HepG2 (cell line): ENCODE results near the gene PSENEN. TPM values are rescaled to one million over a fixed set of nuclear protein-coding genes. Genes with fewer than 3 reads are reported as not detected.

ENCODE experiments used
- ATF4 ChIP-seq, 2 experiments: fragments of 450-650 bp in 1 of 2; sonication (generic) in 1 of 2; formaldehyde crosslinking; IDR thresholded peaks; 2 replicates each; pipeline versions ENCODE4 v1.5.0 to v1.8.0; 2020 to 2022; ENCODE audit warnings: mild to moderate bottlenecking in 1 of 2, missing genetic modification reagents in 1 of 2
- ATF7-NPFF ChIP-seq: sonication (generic); formaldehyde crosslinking; IDR thresholded peaks from 2 replicates; pipeline ENCODE4 v1.8.1; 2023; ENCODE audit warnings: mild to moderate bottlenecking, low read depth, missing genetic modification reagents, moderate library complexity
- CENPBD1 ChIP-seq: sonication (generic); formaldehyde crosslinking; IDR thresholded peaks from 2 replicates; pipeline ENCODE4 v1.8.0; 2022; ENCODE audit warnings: missing genetic modification reagents, low read depth, mild to moderate bottlenecking, borderline replicate concordance
- CHD4 ChIP-seq: fragments of 200-600 bp; sonication (generic); IDR thresholded peaks from 2 replicates; pipeline ENCODE4 v1.7.0; 2017; ENCODE audit warnings: mild to moderate bottlenecking, low read length, borderline replicate concordance
- ERF ChIP-seq: IDR thresholded peaks from 2 replicates; pipeline ENCODE4 v1.6.1; 2018; ENCODE audit warnings: missing biosample characterization, missing genetic modification reagents
- FOXK1 ChIP-seq: sonication (generic); formaldehyde crosslinking; IDR thresholded peaks from 2 replicates; pipeline ENCODE4 v1.4.0; 2020; ENCODE audit warnings: low read depth, missing genetic modification reagents, borderline replicate concordance
- HNRNPK ChIP-seq: fragments of 200-400 bp; formaldehyde crosslinking; IDR thresholded peaks from 2 replicates; pipeline ENCODE4 v1.6.1; 2018; ENCODE audit warnings: low read length, low read depth, moderate library complexity, mild to moderate bottlenecking; ENCODE audit not compliant: poor library complexity, severe bottlenecking
- MAZ ChIP-seq, 2 experiments: sonication (generic) in 1 of 2; formaldehyde crosslinking in 1 of 2; IDR thresholded peaks; 2 replicates each; pipeline versions ENCODE4 v1.5.0 to v1.6.1; 2012 to 2020; ENCODE audit warnings: low read depth in 2 of 2, mild to moderate bottlenecking in 2 of 2, borderline replicate concordance in 1 of 2, improper control_type of control experiment in 1 of 2, low read length in 1 of 2, missing genetic modification reagents in 1 of 2, moderate library complexity in 1 of 2
- NCOA1 ChIP-seq: sonication (generic); formaldehyde crosslinking; IDR thresholded peaks from 2 replicates; pipeline ENCODE4 v1.9.0; 2021; ENCODE audit warnings: missing genetic modification reagents
- NR2F1 ChIP-seq, 2 experiments: fragments of 450-650 bp in 1 of 2; formaldehyde crosslinking in 1 of 2; IDR thresholded peaks; 2 replicates each; pipeline versions ENCODE4 v1.5.0 to v1.6.1; 2016 to 2020; ENCODE audit warnings: mild to moderate bottlenecking in 1 of 2, missing compliant biosample characterization in 1 of 2, missing genetic modification reagents in 1 of 2, moderate library complexity in 1 of 2
- PHB2 ChIP-seq: fragments of 450-650 bp; IDR thresholded peaks from 2 replicates; pipeline ENCODE4 v1.6.1; 2018; ENCODE audit not compliant: partially characterized antibody
- PLRG1 ChIP-seq: fragments of 450-650 bp; conservative IDR thresholded peaks from 2 replicates; pipeline ENCODE4 v1.6.1; 2016
- RELA ChIP-seq: sonication (generic); formaldehyde crosslinking; IDR thresholded peaks from 2 replicates; pipeline ENCODE4 v1.4.0; 2020; ENCODE audit warnings: missing genetic modification reagents
- SATB2 ChIP-seq: sonication (generic); formaldehyde crosslinking; IDR thresholded peaks from 2 replicates; pipeline ENCODE4 v1.5.0; 2020; ENCODE audit warnings: missing genetic modification reagents
- SKI ChIP-seq: fragments of 450-650 bp; IDR thresholded peaks from one replicate; pipeline ENCODE4 v1.6.1; 2018; ENCODE audit warnings: mild to moderate bottlenecking; ENCODE audit not compliant: partially characterized antibody
- TCF7L2 ChIP-seq: IDR thresholded peaks from 2 replicates; pipeline ENCODE4 v1.6.1; 2011; ENCODE audit warnings: mild to moderate bottlenecking, low read depth, low read length, moderate library complexity
- TEAD2 ChIP-seq: sonication (generic); formaldehyde crosslinking; IDR thresholded peaks from 2 replicates; pipeline ENCODE4 v1.9.0; 2021; ENCODE audit warnings: missing genetic modification reagents
- TRIM24 ChIP-seq: sonication (generic); formaldehyde crosslinking; IDR thresholded peaks from 2 replicates; pipeline ENCODE4 v1.8.0; 2022; ENCODE audit warnings: mild to moderate bottlenecking, missing genetic modification reagents
- ZEB1 ChIP-seq: IDR thresholded peaks from 2 replicates; pipeline ENCODE4 v1.6.1; 2012; ENCODE audit warnings: mild to moderate bottlenecking, low read depth, inconsistent platforms; ENCODE audit not compliant: insufficient replicate concordance
- ZNF18 ChIP-seq: sonication (generic); formaldehyde crosslinking; IDR thresholded peaks from 2 replicates; pipeline ENCODE4 v1.8.0; 2022; ENCODE audit warnings: mild to moderate bottlenecking, missing genetic modification reagents; ENCODE audit not compliant: insufficient replicate concordance
- ZNF367 ChIP-seq: sonication (generic); formaldehyde crosslinking; IDR thresholded peaks from 2 replicates; pipeline ENCODE4 v1.4.0; 2020; ENCODE audit warnings: missing genetic modification reagents, borderline replicate concordance
- ZNF607 ChIP-seq: sonication (generic); formaldehyde crosslinking; IDR thresholded peaks from 2 replicates; pipeline ENCODE4 v1.5.1; 2020; ENCODE audit warnings: missing genetic modification reagents, mild to moderate bottlenecking, borderline replicate concordance
- ZSCAN20 ChIP-seq: sonication (generic); formaldehyde crosslinking; IDR thresholded peaks from 2 replicates; pipeline ENCODE4 v1.4.0; 2020; ENCODE audit warnings: missing genetic modification reagents, mild to moderate bottlenecking, borderline replicate concordance
- polyA plus RNA-seq, 8 experiments: library from polyadenylated mRNA; depleted of rRNA in 3 of 8; stranded (reverse) in 7 of 8; unstranded in 1 of 8; fragments of >200 nt; fragmentation: Illumina TruSeq in 4 of 8; extraction: Trizol in 4 of 8; gene quantifications; 2 replicates each; pipeline versions ENCODE4 v1.2.1 to v1.2.3, GENCODE V29; 2011 to 2016; ENCODE audit warnings: low read depth in 4 of 8, missing spikeins in 1 of 8, mixed read lengths in 1 of 8; ENCODE audit not compliant: insufficient read depth in 1 of 8
- total RNA-seq, 5 experiments: library from RNA; depleted of rRNA; stranded (reverse); fragments of >200 nt; fragmentation: Illumina TruSeq; extraction: Trizol; gene quantifications; 2 replicates each; pipeline ENCODE4 v1.2.3, GENCODE V29; 2016; ENCODE audit warnings: low read depth in 1 of 5
- TF ChIP-seq, protein P1 (sequence below): sonication (generic); formaldehyde crosslinking; IDR thresholded peaks from 2 replicates; pipeline ENCODE4 v1.8.0; 2022; ENCODE audit warnings: missing genetic modification reagents, mild to moderate bottlenecking, inconsistent platforms, borderline replicate concordance

Gene PSENEN
- total and polyA plus RNA-seq, 2 of the 13 experiments (the other 11 are each of a cell fraction or from before 2014, with no cell fraction given): 16.9 to 34.2 TPM

DNA sequence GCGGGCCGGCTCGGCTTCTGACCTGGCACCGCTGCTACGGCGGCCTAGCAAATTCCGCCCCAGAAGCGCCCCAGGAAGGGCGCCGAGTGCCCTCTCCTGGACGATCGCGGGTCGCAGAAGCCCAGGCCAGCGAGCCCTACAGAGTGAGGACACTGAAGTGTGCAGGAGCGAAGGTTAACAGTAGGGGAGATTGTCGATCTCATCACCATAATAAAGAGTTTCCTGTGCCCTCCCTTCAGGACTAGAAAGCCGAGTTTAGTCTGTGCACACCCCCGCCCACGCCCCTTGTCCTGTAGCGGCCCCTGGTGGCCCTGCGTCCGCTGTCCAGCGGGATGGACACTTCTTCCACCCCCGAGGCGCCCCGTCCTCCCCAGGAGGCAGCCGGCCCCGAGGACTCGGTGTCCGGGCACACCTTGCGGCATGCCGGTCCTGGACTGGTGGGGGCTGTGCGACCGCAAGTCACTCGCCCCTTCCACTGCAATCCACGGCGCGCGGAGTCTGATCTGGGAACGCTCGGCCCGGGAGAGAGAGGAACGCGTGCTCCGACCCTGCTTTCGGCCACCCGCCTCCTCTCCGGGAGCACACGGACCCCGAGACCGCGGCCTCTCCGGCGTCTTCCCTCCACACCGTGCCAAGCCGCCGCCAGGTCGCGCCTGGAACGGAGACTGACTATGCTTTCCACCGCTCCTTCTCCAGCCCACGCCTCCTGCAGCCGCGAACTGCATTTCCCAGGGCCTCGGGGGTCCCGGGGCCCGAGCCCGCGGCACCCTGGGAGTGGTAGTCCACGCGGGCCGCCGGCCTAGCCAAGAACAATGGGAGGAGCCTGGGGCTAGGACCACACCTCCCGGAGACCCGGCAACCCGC is 28.4 kb upstream of the PSENEN start (continued):
- TF ChIP-seq TCF7L2: no peak
- no peak; the same call in 1 of the 2 replicates for TF ChIP-seq CENPBD1 (CRISPR knock-in tag)
- peak; percentile 15 for TF ChIP-seq ZEB1
- TF ChIP-seq ATF7-NPFF (CRISPR knock-in tag): 0 out of 2 replicates have a peak, but pooled peaks have one; percentile 50
- 0 out of 2 replicates have a peak, but pooled peaks have one; percentile 22 for TF ChIP-seq NCOA1
- peak in 1 of 2 experiments; percentile 47; a peak in 1 of 4 replicates for TF ChIP-seq ATF4 (CRISPR knock-in tag; IDR thresholded peaks at IDR 0.05)
- TF ChIP-seq CHD4: no peak
- no peak; the same call in 1 of the 2 replicates for TF ChIP-seq RELA (CRISPR knock-in tag)
- TF ChIP-seq ZNF367 (CRISPR knock-in tag): no peak
- TF ChIP-seq SATB2 (CRISPR knock-in tag): 0 out of 2 replicates have a peak, but pooled peaks have one; percentile 54
- 0 out of 2 replicates have a peak, but pooled peaks have one; percentile 22 for TF ChIP-seq ZSCAN20 (CRISPR knock-in tag)
- no peak for TF ChIP-seq PHB2
- peak; percentile 63; the same call in 1 of the 2 replicates for TF ChIP-seq MAZ (IDR thresholded peaks at IDR 0.05; ENCODE audit: borderline replicate concordance, low read depth, low read length)
- peak; percentile 16; the same call in 1 of the 2 replicates for TF ChIP-seq MAZ (CRISPR knock-in tag; IDR thresholded peaks at IDR 0.05; ENCODE audit: low read depth)
- TF ChIP-seq SKI: peak; percentile 21
- TF ChIP-seq FOXK1: peak; percentile 49
- peak; percentile 20; the same call in 1 of the 2 replicates for TF ChIP-seq ZNF607 (CRISPR knock-in tag)
- peak; percentile 7 to 28; a peak in 1 of 4 replicates for TF ChIP-seq NR2F1 (CRISPR knock-in tag; IDR thresholded peaks at IDR 0.05)
- TF ChIP-seq TRIM24 (CRISPR knock-in tag): no peak
- peak; percentile 93 for TF ChIP-seq ZNF18 (CRISPR knock-in tag)
- TF ChIP-seq TEAD2: no peak
- peak; percentile 64 for TF ChIP-seq ERF (CRISPR knock-in tag)
- TF ChIP-seq PLRG1: no peak
- no peak for TF ChIP-seq HNRNPK
- TF ChIP-seq, protein P1, sequence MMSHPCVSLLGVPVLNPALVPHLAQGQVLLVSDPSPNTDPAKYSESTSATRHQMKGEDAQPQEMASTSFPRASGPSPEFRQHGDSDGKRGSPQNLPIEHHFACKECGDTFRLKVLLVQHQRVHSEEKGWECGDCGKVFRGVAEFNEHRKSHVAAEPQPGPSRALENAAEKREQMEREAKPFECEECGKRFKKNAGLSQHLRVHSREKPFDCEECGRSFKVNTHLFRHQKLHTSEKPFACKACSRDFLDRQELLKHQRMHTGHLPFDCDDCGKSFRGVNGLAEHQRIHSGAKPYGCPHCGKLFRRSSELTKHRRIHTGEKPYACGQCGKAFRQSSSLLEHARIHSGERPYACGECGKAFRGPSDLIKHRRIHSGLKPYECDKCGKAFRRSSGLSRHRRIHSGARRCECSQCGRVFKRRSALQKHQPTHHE: peak; percentile 76; the same call in 1 of the 2 replicates
